ENCODE measurements around the gene LRRC7.

DNA sequence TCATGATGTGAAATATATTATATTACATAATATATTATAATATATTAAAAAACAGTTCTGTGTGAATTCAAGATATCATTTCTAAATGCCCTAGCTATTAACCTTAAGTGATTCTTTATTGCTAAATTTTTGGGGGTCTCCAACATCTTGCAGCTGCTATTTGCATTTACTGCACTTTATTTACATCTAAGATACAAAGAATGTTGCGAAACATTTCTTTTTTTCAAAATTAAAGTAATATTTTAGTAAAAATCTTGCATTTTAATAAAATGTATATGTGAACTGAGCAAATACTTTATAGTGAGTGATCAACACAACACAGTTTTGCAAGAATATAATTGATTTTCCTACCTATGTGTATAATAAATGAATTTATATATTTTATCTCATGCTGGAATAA, 456.6 kb downstream of the LRRC7 start:
- TF ChIP-seq, protein P1, sequence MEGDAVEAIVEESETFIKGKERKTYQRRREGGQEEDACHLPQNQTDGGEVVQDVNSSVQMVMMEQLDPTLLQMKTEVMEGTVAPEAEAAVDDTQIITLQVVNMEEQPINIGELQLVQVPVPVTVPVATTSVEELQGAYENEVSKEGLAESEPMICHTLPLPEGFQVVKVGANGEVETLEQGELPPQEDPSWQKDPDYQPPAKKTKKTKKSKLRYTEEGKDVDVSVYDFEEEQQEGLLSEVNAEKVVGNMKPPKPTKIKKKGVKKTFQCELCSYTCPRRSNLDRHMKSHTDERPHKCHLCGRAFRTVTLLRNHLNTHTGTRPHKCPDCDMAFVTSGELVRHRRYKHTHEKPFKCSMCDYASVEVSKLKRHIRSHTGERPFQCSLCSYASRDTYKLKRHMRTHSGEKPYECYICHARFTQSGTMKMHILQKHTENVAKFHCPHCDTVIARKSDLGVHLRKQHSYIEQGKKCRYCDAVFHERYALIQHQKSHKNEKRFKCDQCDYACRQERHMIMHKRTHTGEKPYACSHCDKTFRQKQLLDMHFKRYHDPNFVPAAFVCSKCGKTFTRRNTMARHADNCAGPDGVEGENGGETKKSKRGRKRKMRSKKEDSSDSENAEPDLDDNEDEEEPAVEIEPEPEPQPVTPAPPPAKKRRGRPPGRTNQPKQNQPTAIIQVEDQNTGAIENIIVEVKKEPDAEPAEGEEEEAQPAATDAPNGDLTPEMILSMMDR (IDR thresholded peaks at IDR 0.05): no peak
- TF ChIP-seq TCF7L2 (IDR thresholded peaks at IDR 0.05; ENCODE audit: low read depth, low read length): no peak

Measured in Panc1 (cell line).